Posterior cingulate gyrus (tissue), 11 donors: Measurements from ENCODE around the gene JAKMIP2.

ENCODE experiments used
- DNase-seq, 10 donors: peaks; one replicate each; pipeline versions ENCODE4 v3.0.0 to v3.0.0-alpha.2; 2020 to 2021; ENCODE audit warnings: mixed read lengths in 3 of 10
- intact Hi-C: fragments of 100-400 bp; cut with DNase I; formaldehyde crosslinking; loops from one replicate; pipeline ENCODE4 v1.15.1; 2023

The JAKMIP2 gene

DNA sequence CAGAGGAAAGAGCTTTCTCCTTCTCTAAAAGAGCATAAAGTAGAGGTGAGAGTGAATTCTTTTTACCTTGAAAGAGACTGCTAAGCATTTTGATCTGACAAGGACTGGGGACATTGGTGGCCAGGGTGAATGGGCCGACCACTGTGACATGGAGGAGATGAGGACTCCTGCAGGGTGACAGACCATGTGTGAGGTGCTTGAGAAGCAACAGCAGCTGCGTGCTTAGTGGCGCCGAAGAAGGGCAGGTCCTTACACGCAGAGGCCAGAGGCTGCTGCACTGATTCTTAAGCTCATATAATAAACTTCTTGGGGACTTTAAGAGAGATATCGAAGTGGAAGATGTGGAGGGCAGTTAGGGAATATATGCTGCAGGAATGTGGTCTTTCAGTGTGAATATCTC lies 8.7 kb upstream of the JAKMIP2 start:
- intact Hi-C loops: no loop called here
- DNase-seq: no peak

- no peak for DNase-seq
- intact Hi-C loops: no loop called here
Measured at GRCh38 chr5:147789820-147790219, 7.3 kb upstream of the JAKMIP2 start.

DNA sequence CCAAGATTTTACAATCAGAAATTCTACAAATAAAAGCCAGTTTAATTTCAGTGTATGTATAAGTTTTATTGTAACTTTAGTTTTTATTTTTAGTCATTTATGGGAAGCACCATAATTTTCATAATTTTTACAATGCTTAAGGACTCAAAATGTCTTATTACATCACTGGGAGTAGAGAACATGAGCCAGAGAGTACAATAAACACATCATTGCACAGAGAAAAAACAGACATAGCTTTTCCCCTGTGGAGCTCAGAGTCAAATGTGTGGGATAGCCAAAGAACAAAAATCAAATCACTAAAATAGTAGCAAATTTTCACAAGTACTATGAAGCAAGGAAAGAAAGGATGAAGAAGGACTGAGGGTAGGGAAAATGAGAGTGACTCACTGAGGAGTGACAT lies 5.5 kb upstream of the JAKMIP2 start:
- intact Hi-C loops: no loop called here
- no peak for DNase-seq

- DNase-seq: no peak
- intact Hi-C loops: no loop called here
Measured at GRCh38 chr5:147786142-147786541, 3.6 kb upstream of the JAKMIP2 start.

DNA sequence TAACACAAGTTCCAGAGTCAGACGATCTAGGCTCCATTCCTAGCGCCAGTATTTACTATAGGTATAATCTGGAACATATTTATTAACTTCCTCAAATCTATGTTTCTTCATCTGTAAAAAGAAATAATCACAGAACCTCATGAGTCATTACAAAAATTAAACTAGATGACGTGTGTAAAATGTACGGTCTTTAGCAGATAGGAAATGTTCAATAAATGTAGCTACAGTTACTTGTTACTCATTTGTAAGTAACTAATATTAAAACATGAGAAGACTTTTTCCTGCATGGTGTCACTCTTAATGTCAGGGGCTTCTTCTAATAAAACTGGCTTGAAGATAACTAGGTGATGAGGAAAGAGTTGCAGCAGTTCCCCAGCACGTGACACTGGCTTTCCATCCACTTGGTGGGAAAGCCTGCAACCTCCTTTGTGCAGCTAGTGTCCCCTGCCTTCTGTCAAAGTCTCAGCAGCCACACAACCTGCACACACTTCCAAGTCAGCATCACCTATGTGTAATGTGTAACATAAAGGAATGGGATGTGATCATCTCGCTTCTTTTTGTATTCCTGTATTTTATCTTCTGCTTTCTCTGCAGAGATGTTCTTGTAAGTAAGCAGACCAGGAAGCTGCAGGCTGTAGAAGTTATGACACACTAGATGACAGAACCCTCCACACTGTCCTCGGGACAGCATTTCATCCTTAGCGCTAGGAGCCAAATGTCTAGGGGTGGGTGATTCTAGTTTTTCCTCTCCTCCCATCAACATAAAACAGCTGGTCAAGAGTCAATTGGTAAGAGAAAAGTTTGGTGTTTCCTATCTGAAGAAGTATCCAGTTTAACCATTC lies 1.8 kb upstream of the JAKMIP2 start:
- DNase-seq: peak in 3 of 10 donors; percentile 7 to 70 (median 19)
- intact Hi-C loops: loop anchor here (2.0 to 5.0 kb wide), 2 partner anchors 52 to 156 kb away; no protein-coding TSS in a partner anchor

GRCh38 chr5:147780924-147781573 lies 1.5 kb downstream of the JAKMIP2 start:
- intact Hi-C loops: loop anchor here (5.0 kb wide), 1 partner anchor 49 kb away; no protein-coding TSS in a partner anchor
- no peak for DNase-seq

- intact Hi-C loops: loop anchor here (5.0 kb wide), 1 partner anchor 47 kb away; no protein-coding TSS in a partner anchor
- DNase-seq: no peak
Measured at GRCh38 chr5:147779694-147780093, 2.8 kb downstream of the JAKMIP2 start.

GRCh38 chr5:147776989-147777388 lies 5.5 kb downstream of the JAKMIP2 start:
- intact Hi-C loops: no loop called here
- DNase-seq: no peak

DNA sequence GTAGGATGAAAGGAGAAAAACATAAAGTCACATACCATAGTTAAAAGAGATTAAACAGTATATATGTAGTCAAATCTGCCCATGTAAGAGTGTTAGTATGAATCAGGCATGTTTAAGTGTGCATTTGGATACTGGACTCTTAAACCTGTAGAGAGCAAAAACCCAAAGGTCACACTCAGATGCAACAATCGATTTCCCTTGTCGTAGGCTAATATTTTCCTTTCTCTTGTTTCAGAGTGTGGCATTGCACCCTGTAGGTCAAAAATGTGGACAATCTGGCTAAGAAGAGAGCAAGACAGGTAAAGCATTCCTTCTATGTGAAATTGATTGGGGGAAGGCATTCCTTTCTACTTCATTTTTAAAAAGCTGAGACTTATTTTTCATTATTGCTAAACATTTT lies 8.9 kb downstream of the JAKMIP2 start:
- DNase-seq: no peak
- intact Hi-C loops: no loop called here

- intact Hi-C loops: no loop called here
- no peak for DNase-seq
Measured at GRCh38 chr5:147773139-147773538, 9.4 kb downstream of the JAKMIP2 start.

DNA sequence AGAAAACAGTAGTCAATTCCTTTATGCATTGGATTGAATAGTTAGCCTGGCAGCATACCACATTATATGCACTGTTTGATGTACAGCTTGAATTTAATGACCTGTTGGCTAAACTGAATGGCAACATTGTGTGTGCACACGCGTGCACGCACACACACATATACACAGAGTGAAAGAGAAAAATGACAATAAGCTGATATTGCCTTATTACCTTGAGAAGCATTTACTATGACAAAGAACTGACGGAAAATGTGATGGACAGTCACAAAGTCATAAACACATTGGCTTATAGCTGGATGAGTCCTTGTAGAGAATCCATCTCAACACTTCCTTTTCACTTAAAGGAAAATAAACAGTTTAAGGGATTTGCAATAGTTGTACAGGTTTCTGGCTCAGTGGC lies 15.5 kb downstream of the JAKMIP2 start:
- DNase-seq: no peak
- intact Hi-C loops: no loop called here

- intact Hi-C loops: no loop called here
Measured at GRCh38 chr5:147763791-147764525, 18.6 kb downstream of the JAKMIP2 start.

DNA sequence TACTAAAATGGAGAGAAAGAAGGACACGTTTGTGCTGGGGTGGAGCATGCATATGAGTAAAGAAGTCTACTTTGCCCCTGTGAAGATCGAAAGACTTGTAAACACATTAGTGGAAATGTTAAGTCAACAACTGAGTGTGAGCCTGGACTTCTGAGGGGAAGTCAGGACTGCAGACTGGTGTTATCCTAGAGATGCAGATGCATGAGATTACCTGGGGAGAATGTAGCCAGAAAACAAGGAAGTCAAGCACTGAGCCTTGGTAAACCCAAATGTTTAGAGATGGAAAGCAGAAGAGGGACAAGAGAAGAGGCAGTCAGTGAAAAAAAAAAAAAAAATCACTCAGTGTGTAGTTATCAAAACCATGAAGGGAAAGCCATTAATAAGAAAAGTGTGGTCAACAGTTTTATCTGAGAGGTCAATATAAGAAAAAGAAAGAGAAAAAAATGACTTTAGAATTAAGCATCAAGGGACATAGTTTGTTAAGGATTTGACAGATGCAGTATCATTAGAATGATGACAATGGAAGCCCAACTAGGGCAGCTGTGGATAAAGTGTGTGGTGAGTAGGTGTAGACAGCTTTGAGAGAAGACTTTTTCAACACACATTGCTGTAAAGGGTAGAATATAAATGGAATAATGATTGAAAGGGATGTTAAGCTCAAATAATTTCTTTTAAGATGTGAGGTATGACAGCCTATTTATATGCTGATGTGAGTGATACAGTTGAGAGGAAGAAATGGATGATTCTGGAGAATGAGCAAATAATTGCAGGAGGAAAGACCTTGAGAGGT lies 22.2 kb downstream of the JAKMIP2 start:
- no peak for DNase-seq
- intact Hi-C loops: no loop called here

More at GRCh38 chr5:147763791-147764525, 18.6 kb downstream of the JAKMIP2 start:
- DNase-seq: no peak

DNA sequence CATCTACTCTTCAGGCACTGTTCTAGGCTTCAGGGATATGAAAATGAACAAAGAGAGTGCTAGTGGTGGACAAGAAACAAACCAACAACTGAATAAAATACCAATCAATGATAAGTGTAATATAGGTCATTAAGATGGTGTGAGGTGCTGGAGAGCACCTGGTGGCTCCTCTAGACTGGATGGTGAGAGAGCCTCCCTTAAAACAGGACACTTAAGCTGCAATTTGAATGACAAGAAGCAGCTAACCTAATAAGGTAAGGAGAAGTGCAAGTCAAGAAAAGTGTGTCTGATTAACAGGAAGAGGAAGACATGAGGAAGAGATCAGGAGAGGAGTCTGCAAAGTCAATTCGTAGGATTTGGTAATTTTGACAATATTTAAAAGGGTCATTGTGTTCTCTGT lies 23.1 kb downstream of the JAKMIP2 start:
- intact Hi-C loops: no loop called here
- DNase-seq: no peak

- no peak for DNase-seq
- intact Hi-C loops: no loop called here
Measured at GRCh38 chr5:147756566-147756965, 26.0 kb downstream of the JAKMIP2 start.

DNA sequence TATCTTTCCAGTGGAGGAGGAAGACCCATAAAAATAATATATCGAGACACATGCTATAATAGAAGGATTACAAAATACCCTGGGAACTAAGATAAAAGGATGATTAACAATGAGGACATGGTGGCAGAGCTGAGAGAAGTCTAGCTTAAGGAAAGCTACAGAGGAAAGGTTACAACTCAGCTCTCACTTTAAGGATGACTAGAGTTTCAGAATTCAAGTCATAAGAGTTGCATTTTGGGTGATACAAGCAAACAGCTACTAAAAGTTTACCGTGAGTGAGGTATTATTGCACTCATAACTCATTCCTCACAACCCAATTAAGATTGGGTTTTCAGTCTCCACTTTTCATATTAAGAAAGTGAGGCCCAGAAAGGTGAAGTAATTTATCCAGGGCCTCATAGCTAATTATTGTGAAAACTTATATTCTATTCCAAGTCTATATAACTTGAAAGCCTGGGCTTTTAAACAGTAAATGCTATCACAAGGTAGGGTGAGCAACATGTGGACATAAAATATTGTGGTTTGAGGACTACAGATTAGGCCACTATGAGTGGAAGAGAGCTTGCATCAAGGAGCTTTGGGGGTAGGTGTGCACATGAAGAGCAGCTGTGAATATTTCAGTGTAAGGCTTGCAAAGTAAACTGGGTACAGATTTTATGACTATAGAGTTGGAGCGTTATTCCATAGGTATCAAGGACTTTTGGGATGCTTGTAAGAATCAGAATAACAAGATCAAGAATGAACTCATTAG lies 28.0 kb downstream of the JAKMIP2 start:
- intact Hi-C loops: no loop called here
- no peak for DNase-seq

DNA sequence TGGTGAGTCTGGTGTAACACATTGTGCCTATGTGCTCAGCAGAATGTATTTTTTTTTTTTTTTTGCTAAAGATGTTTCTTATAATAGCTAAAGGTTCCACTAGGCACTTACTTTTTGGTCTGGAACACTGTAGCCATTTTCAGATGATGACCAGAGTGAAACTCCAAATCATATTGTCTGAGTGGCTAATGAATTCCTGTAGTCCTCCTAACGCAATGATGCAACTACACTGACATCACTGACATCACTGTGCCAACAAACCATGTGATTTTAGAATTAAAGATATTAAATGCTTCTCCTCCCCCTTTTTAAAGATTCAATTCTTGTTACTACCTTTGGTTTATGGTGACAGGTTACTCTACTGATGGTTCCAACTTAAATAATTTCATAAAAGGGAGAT lies 28.8 kb downstream of the JAKMIP2 start:
- intact Hi-C loops: no loop called here
- no peak for DNase-seq

DNA sequence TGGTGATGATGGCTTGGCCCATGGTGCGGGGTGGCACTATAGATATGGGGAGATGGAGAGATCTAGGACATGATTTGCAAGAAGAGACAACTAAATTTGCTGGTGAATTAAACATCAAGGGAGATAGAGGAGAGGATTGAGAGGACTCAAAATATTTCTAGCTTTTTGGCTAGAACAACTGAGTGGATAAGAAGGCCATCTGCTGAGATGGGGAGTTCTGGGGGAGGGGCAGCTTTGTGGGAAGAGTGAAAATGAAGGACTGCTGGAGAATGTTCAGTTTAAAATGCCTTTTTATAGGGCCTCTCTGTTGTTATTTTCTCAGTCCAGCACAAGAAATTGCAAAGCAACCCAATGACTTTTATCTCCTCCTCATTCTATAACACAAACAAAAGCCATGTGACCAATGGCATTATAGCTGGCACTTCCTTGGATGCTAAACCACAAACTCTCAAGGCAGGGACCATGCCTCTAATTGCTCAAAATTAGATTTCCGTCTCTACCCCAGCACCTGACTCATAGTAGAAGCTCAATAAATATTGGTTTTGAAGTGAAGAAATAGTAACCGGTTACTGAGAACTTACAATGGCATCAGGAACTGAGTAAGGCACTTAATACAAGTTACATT lies 29.8 kb downstream of the JAKMIP2 start:
- peak in 3 of 10 donors; percentile 9 to 77 (median 71) for DNase-seq
- intact Hi-C loops: no loop called here

DNA sequence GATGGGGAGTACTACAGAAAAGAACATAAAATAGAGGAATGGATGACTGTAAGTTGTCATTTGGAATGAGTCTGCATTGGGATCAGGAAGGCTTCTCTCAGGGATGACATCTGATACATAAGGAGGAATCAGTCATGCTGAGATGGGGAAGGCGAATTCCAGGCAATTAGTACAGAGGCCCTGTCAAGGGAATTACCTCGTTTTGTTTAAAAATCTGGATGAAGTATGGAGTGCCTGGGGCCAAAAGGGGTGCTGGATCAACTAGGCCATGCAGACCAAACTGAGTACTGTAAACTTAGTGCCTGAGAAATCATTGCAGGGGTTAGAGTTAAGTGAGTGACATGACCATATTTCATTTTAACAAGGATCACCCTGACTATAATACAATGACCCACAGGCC lies 30.5 kb downstream of the JAKMIP2 start:
- intact Hi-C loops: no loop called here
- no peak for DNase-seq
